ENCODE measurements around the gene OR51E2.
"Not testable (repeated sequence)": the region's sequence is repeated elsewhere in the genome, so short reads cannot be mapped to it uniquely, and the experiment has no call there.

OR51E2 gene

GRCh38 chr11:4697585-4697984 lies at the start of gene OR51E2:
TSS of gene OR51E2 (minus strand) at chr11:4697853. CDS start at chr11:4682711, 15,142 bp downstream.
- DNase-seq: no peak

DNA sequence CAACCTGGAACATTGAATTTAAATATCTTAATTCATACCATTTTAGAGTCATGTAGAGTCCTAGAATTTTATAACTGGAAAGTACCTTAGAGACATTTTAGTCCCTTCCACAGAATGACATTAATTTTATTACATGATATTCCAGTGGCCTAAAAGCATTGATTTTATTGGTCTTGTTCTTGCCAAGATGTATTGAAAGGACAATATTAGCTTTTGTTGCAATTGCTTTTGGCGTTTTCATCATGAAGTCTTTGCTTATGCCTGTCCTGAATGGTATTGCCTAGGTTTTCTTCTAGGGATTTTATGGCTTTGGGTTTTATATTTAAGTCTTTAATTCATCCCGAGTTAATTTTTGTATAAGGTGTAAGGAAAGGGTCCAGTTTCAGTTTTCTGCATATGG lies 43.1 kb upstream of the OR51E2 start:
- no peak for DNase-seq

DNA sequence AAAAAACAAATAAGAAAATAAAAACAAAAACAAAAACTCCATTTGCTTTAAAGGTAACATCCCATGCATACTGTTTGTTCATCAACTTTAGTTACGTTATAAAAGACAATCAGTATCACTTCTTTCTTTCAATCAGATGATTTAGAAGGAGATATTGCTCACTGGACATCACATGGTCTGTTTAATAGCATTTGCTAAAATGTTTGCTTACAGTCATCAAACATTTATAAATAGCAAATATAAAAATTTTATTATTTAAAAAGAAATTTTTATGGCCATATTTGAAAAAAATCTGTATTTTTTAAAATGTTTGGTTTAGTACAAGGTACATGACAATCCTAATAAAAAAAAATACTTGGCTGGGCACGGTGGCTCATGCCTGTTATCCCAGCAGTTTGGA lies 29.5 kb upstream of the OR51E2 start:
- no peak for DNase-seq

DNA sequence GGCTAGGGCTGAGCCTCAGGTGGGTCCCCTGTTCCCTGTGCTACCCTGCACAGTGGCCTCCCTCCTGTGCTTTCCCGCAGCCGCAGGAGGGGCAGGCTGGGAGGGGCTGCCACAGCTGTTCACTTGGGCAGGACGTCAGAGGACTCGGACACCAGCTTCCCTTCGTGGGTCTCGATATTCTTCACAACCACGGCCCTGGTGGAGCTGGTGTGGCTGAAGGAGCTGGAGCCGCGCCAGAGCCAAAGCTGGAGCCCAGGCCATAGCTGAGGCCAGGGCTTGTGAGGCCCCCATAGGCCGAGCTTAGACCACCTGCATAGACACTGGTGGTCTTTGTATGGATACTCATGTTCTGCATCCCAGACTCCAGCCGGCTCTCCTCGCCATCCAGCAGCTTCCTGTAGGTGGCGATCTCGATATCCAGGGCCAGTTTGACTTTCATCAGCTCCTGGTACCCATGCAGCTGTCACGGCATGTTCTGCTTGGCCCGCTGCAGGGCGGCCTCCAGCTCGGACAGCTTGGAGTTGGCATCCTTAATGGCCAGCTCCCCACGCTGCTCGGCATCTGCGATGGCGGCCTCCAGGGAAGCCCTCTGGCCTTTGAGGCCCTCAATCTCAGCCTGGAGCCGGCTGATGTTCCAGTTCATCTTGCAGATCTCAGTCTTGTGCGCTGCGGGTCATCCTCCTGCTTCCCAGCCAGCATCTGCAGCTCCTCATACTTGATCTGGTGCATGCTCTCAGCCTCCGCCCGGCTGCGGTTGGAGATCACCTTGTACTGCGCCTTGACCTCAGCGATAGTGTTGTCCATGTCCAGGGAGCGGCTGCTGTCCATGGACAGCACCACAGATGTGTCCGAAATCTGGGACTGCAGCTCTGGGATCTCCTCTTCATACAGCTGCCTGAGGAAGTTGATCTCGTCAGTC lies 25.2 kb upstream of the OR51E2 start:
- DNase-seq: not testable (repeated sequence)

- no peak for DNase-seq
Observed at GRCh38 chr11:4714300-4714699, 16.6 kb upstream of the OR51E2 start.

DNA sequence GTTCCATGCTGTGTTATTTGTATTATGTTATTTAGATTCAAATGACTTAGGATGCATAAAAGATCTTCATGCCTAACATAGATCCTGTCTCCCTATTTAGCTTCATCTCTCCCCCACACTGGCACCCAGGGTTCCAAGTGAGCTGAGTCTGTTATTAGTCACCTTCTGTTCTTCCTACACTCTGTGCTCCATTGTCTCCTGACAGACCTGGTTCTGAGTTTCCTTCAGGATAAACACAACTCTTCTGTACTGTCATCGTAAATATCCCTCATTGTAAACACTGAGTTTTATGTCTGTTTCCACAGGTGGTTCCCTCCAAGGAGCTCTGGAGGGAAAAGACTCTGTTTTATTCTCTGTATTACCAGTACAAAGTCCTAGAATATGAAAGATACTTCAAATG lies 15.6 kb upstream of the OR51E2 start:
- DNase-seq: no peak

- DNase-seq: no peak
Observed at GRCh38 chr11:4704790-4705334, 7.2 kb upstream of the OR51E2 start.

DNA sequence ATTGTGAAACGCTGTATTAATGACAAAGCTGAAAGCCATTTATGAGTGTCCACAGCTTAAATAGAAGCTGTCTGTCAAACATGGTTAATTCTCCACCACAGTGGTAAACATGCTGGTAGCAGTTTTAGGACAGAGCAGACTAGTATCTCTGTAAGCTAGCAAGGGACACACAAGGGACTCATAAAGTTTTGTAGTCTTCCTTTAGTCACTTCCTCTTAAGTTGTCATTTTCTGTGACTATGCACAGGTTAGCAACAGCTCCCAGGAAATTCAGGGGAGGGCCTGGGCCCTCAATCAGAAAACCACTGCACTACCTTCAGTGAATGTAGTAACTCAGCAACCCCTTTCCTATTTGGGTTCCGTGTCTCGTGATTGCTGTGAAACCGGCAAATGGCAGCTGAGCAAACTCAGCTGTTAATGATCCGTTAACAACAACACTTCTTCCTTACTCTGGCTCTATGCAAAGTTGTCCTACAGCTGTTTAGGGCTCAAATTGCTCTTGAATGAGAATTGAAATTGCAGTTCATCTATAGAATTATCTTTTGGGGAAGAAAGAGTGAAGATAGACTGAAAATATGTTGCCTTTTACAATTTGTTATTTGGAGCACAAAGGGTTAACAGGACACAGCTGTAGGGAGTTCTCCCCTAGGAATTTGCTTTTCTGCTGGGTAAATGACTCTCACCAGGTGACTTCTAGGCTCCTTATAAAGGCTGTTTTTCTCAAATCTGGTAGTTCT lies 6.6 kb upstream of the OR51E2 start, which contains the start of gene MMP26:
TSS of gene MMP26 (plus strand) at position 731 of the 736 bp plus-strand sequence.
- DNase-seq: no peak

DNA sequence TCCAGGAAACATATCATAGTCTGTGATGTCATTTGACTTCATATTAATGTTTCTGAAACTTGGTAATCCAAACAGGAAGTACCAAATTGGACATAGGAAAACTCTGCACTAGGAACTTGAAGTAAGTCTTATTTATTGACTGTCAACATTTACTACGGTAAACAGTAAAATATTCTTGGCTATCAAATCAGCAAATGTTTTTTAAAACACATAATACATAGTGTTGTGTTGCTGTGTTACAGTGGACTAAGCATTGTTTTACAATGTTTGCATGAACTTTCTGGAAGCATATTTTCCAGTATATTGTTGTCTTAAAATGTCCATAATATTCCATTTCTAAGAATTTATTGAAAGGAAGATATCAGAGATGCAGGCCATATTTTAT lies 2.8 kb upstream of the OR51E2 start:
- no peak for DNase-seq

GRCh38 chr11:4699697-4700435 lies 2.2 kb upstream of the OR51E2 start:
- no peak for DNase-seq

DNA sequence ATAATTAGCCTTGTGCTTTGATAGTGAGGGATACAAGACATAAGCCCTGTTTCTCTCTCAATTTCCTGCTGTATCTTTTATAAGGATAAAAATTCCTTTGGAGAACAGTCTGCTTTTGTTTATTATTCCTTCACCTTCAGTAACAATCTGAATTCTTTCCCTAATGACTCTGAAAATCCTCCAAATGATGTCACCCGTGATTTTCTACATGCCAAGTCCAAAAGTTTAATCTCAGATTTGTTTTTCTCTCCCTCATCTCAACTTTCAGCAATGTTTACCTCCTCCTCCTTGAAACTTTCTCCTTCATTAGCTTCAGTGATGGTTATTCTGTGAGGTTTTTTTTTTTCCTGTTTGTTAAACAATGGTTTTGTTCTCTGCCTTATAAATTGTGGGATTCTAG lies 2.2 kb downstream of the OR51E2 start:
- no peak for DNase-seq

DNA sequence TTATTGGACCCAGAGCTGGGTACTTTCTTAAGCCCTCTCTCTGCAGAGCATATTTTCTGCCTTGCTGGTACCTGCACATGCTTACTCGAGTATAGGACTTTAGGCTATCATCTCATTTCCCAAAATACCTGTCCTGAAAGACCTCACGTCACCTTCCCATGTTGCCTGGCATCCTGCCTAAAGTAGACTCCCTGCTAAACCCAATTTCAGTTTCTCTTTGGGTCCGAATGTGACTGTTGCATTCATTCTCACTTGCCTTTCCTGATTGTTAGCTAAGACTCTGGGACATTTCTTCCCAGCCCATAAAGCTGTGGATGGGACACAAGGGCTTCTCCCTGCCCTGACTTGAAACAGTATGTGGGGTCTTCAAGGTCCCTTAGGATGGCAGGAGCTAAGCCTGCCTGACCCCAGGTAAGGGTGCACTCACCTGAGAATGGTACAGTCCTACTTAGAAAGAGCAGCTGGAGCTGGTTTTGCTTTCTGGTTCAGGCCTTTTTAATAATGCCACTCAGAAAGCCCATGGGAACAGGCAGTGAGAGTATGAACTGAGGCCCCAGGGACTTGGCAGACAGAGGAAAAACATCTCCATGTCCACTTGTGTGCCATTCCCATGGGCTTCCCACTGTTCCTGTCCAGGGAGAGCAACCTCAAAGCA lies 12.9 kb downstream of the OR51E2 start:
- no peak for DNase-seq

DNA sequence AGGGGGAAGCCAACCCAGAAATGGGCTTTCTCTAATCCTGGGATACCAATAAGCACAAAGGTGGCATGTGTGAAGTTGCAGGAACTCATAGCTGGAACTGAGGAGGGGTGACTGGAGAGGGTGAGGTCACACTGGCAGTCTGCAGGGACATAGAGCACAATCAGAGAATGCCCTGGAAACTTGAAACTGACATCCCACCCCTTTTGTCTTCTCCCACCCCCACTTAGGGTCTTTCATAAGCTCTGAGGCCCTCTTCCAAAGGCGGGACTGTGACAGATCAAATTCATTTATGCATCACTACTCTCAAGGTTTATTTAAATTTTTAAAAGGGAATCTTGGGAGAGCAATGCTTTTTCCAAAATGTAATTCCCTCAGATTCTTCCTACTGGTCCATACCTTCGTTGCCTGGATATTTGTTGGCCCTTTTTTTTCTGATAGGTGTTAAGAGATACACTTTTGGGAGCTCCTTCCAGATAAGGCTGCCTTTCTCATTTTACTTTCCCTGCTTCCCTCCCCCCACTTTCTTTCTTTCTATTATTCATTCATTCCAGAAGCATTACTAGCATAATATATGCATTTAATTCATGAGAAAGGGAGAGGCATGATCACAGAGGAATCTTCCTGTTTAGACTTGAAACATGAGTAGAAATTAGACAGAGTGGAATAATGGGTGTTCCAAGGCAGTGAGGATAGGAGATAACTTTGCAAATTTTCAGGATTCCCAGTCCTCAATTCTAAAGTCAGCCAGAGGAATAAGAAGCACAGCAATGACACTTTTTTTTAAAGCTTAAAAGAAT lies 14.8 kb downstream of the OR51E2 start:
- DNase-seq: no peak

- DNase-seq: no peak
Observed at GRCh38 chr11:4680341-4680740, 17.3 kb downstream of the OR51E2 start.

GRCh38 chr11:4677948-4678347 lies 19.7 kb downstream of the OR51E2 start:
- no peak for DNase-seq

DNA sequence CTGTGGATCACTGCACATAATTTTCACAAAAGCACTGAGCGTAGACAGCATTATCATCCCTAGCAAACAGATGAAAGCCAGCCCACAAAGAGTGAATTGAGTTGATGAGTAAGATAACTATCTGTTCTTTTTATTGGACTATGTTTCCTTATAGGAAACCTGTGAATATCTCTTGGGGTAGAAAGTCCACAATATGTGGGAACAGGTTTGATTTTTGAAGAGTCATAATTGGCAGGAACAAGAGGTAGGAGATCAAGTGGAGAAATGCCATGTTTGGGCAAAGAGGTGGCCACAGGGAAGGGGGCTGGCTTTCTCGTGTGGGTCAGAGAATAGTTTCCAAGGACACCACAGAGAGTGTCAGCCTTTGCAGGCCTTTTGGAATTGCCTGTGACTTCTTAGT lies 23.9 kb downstream of the OR51E2 start:
- DNase-seq: no peak

GRCh38 chr11:4672470-4672869 lies 25.2 kb downstream of the OR51E2 start:
- no peak for DNase-seq

GRCh38 chr11:4671741-4672140 lies 25.9 kb downstream of the OR51E2 start:
- no peak for DNase-seq

GRCh38 chr11:4665424-4665823 lies 32.2 kb downstream of the OR51E2 start:
- DNase-seq: no peak

GRCh38 chr11:4664786-4665185 lies 32.9 kb downstream of the OR51E2 start:
- DNase-seq: no peak

- DNase-seq: no peak
Observed at GRCh38 chr11:4664183-4664582, 33.5 kb downstream of the OR51E2 start.

GRCh38 chr11:4662876-4663275 lies 34.8 kb downstream of the OR51E2 start:
- DNase-seq: no peak
